Neural crest cell (in vitro differentiated cells): Measurements from ENCODE around the gene MAJIN. TPM values are rescaled to one million over a fixed set of nuclear protein-coding genes. Genes with fewer than 3 reads are reported as not detected.

Experiments used
- DNase-seq: peaks from one replicate; pipeline ENCODE4 v3.0.0; 2021; ENCODE audit warnings: low read depth, mixed read lengths, low spot score
- H3K27ac Mint-ChIP-seq: one replicate; pipeline ENCODE4 v1.8.0; 2021; ENCODE audit warnings: mild to moderate bottlenecking, mixed read lengths; ENCODE audit not compliant: unreplicated experiment
- H3K27me3 Mint-ChIP-seq: 2 replicates; pipeline ENCODE4 v1.8.0; 2021; ENCODE audit warnings: low read depth, mild to moderate bottlenecking, mixed read lengths
- H3K36me3 Mint-ChIP-seq: 2 replicates; pipeline ENCODE4 v1.8.0; 2021; ENCODE audit warnings: low read depth, mild to moderate bottlenecking, mixed read lengths
- H3K4me1 Mint-ChIP-seq: 2 replicates; pipeline ENCODE4 v1.8.0; 2021; ENCODE audit warnings: mixed read lengths
- H3K4me3 Mint-ChIP-seq: one replicate; pipeline ENCODE4 v1.8.0; 2021; ENCODE audit warnings: mild to moderate bottlenecking, mixed read lengths
- H3K9me3 Mint-ChIP-seq: 2 replicates; pipeline ENCODE4 v1.8.0; 2021; ENCODE audit warnings: mixed read lengths
- CTCF ChIP-seq: fragments of 200-600 bp; sonication (generic); conservative IDR thresholded peaks from 2 replicates; pipeline ENCODE4 v1.5.0; 2021; ENCODE audit warnings: antibody characterized with exemption, mild to moderate bottlenecking
- total RNA-seq: library from RNA; stranded (reverse); gene quantifications from 2 replicates; pipeline ENCODE4 v1.2.1, GENCODE V29; 2021

Gene MAJIN
- total RNA-seq, 1 donor from 2014 or later, result not detected

- Mint-ChIP-seq H3K27ac (peak overlapping the region; percentile 97), H3K27me3 (no peaks in the 10 kb centered on the region), H3K9me3 (no peaks in the 10 kb centered on the region), H3K4me3 (peak overlapping the region; percentile 94), H3K36me3 (no peaks in the 10 kb centered on the region), H3K4me1 (peaks cover 24% of the 10 kb centered on the region)
- DNase-seq, result no peak
- TF ChIP-seq CTCF, result no peak
Observed at GRCh38 chr11:64915376-64915887, 56.5 kb downstream of the MAJIN start.

- no peak for TF ChIP-seq CTCF
- DNase-seq, result no peak
- Mint-ChIP-seq H3K4me1 (peaks cover 24% of the 10 kb centered on the region), H3K27me3 (no peaks in the 10 kb centered on the region), H3K36me3 (no peaks in the 10 kb centered on the region), H3K27ac (no peak overlapping the region), H3K4me3 (peak overlapping the region; percentile 80), H3K9me3 (no peaks in the 10 kb centered on the region)
Observed at GRCh38 chr11:64914123-64914522, 57.8 kb downstream of the MAJIN start.

DNA sequence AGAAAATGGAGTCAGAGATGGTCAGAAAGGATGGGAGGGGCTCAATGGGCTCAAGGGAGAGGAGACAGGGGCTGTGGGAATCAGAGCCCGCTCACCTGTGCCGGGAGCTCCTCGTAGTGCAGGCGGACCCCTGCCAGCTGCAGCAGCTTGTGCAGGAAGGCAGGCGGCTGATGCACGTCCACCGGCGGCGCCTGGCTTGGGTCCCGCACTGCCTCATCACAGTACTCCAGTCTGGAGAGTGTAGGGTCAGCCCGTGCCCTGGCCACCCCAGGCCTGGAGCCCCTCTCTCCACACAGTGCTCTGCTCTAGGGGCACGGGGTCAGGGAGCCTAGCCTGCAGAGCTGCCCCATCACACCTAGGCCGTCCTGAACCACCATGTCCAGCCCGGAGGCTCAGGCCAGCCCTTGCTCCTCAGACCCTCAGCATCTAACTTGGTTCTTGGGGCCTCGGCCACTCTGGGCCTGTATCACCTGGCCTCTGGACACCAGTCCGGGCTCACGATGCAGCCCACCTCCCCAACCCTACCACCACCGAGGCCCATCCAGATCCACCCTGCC is 58.7 kb downstream of the MAJIN start:
- no peak for TF ChIP-seq CTCF
- peaks cover 24% of the 10 kb centered on the region for H3K4me1 Mint-ChIP-seq
- H3K4me3 Mint-ChIP-seq, result no peak overlapping the region
- no peaks in the 10 kb centered on the region for H3K9me3 Mint-ChIP-seq
- no peaks in the 10 kb centered on the region for H3K36me3 Mint-ChIP-seq
- no peak for DNase-seq
- no peak overlapping the region for H3K27ac Mint-ChIP-seq
- H3K27me3 Mint-ChIP-seq, result no peaks in the 10 kb centered on the region

- Mint-ChIP-seq H3K36me3 (no peaks in the 10 kb centered on the region), H3K9me3 (no peaks in the 10 kb centered on the region)
- no peak for TF ChIP-seq CTCF
Observed at GRCh38 chr11:64911689-64912088, 60.2 kb downstream of the MAJIN start.

DNA sequence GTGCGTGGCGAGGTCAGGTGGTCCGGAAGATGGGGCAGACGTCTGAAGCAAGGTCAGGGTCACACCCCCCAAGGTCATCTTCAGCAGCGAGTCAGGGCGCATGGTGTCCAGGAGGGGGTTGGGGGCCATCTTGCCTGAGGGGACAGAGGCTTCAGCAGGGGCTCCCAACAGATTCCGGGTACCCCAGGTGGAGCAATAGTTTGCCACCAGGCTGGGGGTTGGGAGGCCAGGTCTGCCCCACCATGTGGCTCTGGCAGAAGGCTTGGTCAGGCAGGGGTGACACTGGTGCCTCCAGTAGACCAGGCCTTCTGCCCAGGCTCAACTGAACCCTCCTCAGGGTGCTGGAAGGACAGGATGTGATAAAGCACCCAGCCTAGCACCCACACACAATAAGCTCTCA is 60.8 kb downstream of the MAJIN start:
- Mint-ChIP-seq H3K4me1 (peaks cover 4% of the 10 kb centered on the region), H3K9me3 (no peaks in the 10 kb centered on the region), H3K27ac (no peak overlapping the region), H3K4me3 (no peak overlapping the region), H3K27me3 (no peaks in the 10 kb centered on the region), H3K36me3 (no peaks in the 10 kb centered on the region)
- DNase-seq, result no peak
- TF ChIP-seq CTCF, result no peak

More at GRCh38 chr11:64911689-64912088, 60.2 kb downstream of the MAJIN start:
- DNase-seq, result no peak
- Mint-ChIP-seq H3K27me3 (no peaks in the 10 kb centered on the region), H3K4me1 (peaks cover 10% of the 10 kb centered on the region), H3K4me3 (peak overlapping the region; percentile 59), H3K27ac (no peak overlapping the region)
